Vagina (tissue), 2 donors: ENCODE data around the gene PRICKLE1. TPM values are rescaled to one million over a fixed set of nuclear protein-coding genes. Genes with fewer than 3 reads are reported as not detected.

Experiments
- DNase-seq, 2 donors: peaks; one replicate each; pipeline ENCODE4 v3.0.0-alpha.2; 2017; ENCODE audit errors: extremely low spot score in 2 of 2
- H3K27ac ChIP-seq: fragments of 200-600 bp; sonication (generic); one replicate; pipeline ENCODE4 v1.5.1; 2019
- H3K27me3 ChIP-seq: fragments of 200-600 bp; sonication (generic); one replicate; pipeline ENCODE4 v1.5.1; 2019
- H3K36me3 ChIP-seq, 2 donors: fragments of 200-600 bp; sonication (generic); one replicate each; pipeline ENCODE4 v1.5.1; 2017 to 2019
- H3K4me1 ChIP-seq: fragments of 200-600 bp; sonication (generic); one replicate; pipeline ENCODE4 v1.5.1; 2019
- H3K4me3 ChIP-seq, 2 donors: fragments of 200-600 bp; sonication (generic); 1 replicate in 1 of 2; 2 replicates in 1 of 2; pipeline ENCODE4 v1.5.1; 2016 to 2019
- H3K9me3 ChIP-seq: fragments of 200-600 bp; sonication (generic); one replicate; pipeline ENCODE4 v1.5.1; 2019
- POLR2A ChIP-seq, 2 donors: fragments of 450-650 bp; IDR thresholded peaks; one replicate each; pipeline ENCODE4 v1.6.1; 2017; ENCODE audit warnings: antibody characterized with exemption in 2 of 2, mild to moderate bottlenecking in 2 of 2, moderate library complexity in 2 of 2
- POLR2AphosphoS5 ChIP-seq, 2 donors: sonication (generic); formaldehyde crosslinking; IDR thresholded peaks; one replicate each; pipeline ENCODE4 v1.9.0; 2017; ENCODE audit warnings: antibody characterized with exemption in 2 of 2, mild to moderate bottlenecking in 2 of 2, low read depth in 1 of 2; ENCODE audit not compliant: insufficient read depth in 1 of 2
- intact Hi-C: fragments of 100-400 bp; cut with DNase I; formaldehyde crosslinking; loops from one replicate; pipeline ENCODE4 v1.15.1; 2023
- total RNA-seq: library from RNA; depleted of rRNA; stranded (reverse); fragments of >200 nt; gene quantifications from one replicate; pipeline ENCODE4 v1.2.3, GENCODE V29; 2016
- TF ChIP-seq, protein P1 (sequence below), 3 experiments: fragments of 450-650 bp in 2 of 3; fragments of 200-600 bp in 1 of 3; sonication (generic) in 1 of 3; IDR thresholded peaks; one replicate each; pipeline ENCODE4 v1.5.1; 2017 to 2019; ENCODE audit warnings: antibody characterized with exemption in 3 of 3, mild to moderate bottlenecking in 2 of 3, moderate library complexity in 2 of 3

Gene PRICKLE1
- total RNA-seq, 1 donor from 2014 or later = 25.3 TPM

GRCh38 chr12:42631513-42631912, 42.0 kb upstream of the PRICKLE1 start:
- no peaks in the 10 kb centered on the region for H3K9me3 ChIP-seq

DNA sequence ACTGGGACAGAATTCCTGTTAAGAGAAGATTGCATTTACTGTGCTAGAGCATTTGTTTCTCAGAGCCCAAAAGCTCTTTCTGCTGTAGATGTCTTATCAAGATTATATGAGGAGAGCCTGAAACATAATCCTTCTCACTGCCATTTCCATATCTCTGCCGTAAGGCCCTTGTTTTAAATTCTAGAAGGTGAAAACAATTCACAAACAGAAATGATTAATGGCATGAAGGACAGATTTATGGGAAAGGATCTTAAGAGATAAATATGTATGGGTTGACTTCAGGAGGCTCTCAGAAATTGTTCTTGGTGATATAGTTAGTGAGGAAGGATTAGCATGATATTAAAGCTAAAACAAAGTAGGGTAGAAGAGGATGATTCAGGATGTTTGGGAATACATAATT, 40.8 kb upstream of the PRICKLE1 start:
- no peaks in the 10 kb centered on the region for H3K9me3 ChIP-seq
- no peaks in the 10 kb centered on the region for H3K36me3 ChIP-seq
- no peak for DNase-seq
- H3K4me3 ChIP-seq = no peak overlapping the region
- no peaks in the 10 kb centered on the region for H3K4me1 ChIP-seq
- TF ChIP-seq POLR2A (IDR thresholded peaks at IDR 0.05) (no peak), POLR2AphosphoS5 (IDR thresholded peaks at IDR 0.05; ENCODE audit: insufficient read depth in 1 of 2, low read depth in 1 of 2) (no peak)
- TF ChIP-seq, protein P1, sequence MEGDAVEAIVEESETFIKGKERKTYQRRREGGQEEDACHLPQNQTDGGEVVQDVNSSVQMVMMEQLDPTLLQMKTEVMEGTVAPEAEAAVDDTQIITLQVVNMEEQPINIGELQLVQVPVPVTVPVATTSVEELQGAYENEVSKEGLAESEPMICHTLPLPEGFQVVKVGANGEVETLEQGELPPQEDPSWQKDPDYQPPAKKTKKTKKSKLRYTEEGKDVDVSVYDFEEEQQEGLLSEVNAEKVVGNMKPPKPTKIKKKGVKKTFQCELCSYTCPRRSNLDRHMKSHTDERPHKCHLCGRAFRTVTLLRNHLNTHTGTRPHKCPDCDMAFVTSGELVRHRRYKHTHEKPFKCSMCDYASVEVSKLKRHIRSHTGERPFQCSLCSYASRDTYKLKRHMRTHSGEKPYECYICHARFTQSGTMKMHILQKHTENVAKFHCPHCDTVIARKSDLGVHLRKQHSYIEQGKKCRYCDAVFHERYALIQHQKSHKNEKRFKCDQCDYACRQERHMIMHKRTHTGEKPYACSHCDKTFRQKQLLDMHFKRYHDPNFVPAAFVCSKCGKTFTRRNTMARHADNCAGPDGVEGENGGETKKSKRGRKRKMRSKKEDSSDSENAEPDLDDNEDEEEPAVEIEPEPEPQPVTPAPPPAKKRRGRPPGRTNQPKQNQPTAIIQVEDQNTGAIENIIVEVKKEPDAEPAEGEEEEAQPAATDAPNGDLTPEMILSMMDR (IDR thresholded peaks at IDR 0.05) = no peak
- no peaks in the 10 kb centered on the region for H3K27me3 ChIP-seq
- no peak overlapping the region for H3K27ac ChIP-seq
- intact Hi-C loops = no loop called here

More at GRCh38 chr12:42631513-42631912, 42.0 kb upstream of the PRICKLE1 start:
- TF ChIP-seq, protein P1 (IDR thresholded peaks at IDR 0.05) = no peak
- TF ChIP-seq POLR2AphosphoS5 (IDR thresholded peaks at IDR 0.05; ENCODE audit: insufficient read depth in 1 of 2, low read depth in 1 of 2) (no peak), POLR2A (IDR thresholded peaks at IDR 0.05) (no peak)
- no peak overlapping the region for H3K27ac ChIP-seq
- no peak for DNase-seq
- H3K4me3 ChIP-seq = no peak overlapping the region
- intact Hi-C loops = no loop called here
- H3K4me1 ChIP-seq = no peaks in the 10 kb centered on the region
- no peaks in the 10 kb centered on the region for H3K36me3 ChIP-seq
- H3K27me3 ChIP-seq = no peaks in the 10 kb centered on the region

- DNase-seq = no peak
- no peaks in the 10 kb centered on the region for H3K27me3 ChIP-seq
- no peak overlapping the region for H3K4me3 ChIP-seq
- intact Hi-C loops = no loop called here
- H3K27ac ChIP-seq = no peak overlapping the region
- H3K36me3 ChIP-seq = no peaks in the 10 kb centered on the region
- no peak for TF ChIP-seq POLR2AphosphoS5 (IDR thresholded peaks at IDR 0.05; ENCODE audit: insufficient read depth in 1 of 2, low read depth in 1 of 2)
- TF ChIP-seq, protein P1 (IDR thresholded peaks at IDR 0.05) = no peak
- no peaks in the 10 kb centered on the region for H3K4me1 ChIP-seq
- no peaks in the 10 kb centered on the region for H3K9me3 ChIP-seq
These were observed 37.6 kb upstream of the PRICKLE1 start for GRCh38 chr12:42627151-42627550.

DNA sequence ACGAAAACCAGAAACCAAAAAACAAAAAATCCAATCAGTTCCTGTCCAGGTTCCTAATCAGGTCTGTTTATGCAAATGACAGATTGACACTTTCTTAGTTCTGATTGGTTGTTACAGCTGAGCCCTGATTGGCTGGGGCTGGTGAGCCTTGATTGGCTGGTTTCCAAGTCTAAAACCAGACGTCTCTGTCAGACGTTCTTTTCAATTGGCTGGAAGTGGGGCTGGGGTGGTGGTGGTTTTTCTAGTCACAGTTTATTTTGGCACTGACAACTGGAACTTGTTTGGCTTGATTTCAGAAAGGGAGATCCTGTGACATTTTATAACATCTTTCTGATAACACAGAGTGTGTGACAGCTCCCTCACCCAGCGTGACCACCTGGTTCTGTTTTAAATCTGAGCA, 36.1 kb upstream of the PRICKLE1 start:
- H3K4me3 ChIP-seq = no peak overlapping the region
- H3K36me3 ChIP-seq = no peaks in the 10 kb centered on the region
- intact Hi-C loops = no loop called here
- H3K27ac ChIP-seq = no peak overlapping the region
- DNase-seq = no peak
- no peak for TF ChIP-seq POLR2AphosphoS5 (IDR thresholded peaks at IDR 0.05; ENCODE audit: insufficient read depth in 1 of 2, low read depth in 1 of 2)
- TF ChIP-seq POLR2A (IDR thresholded peaks at IDR 0.05) = no peak
- TF ChIP-seq, protein P1 (IDR thresholded peaks at IDR 0.05) = no peak
- H3K27me3 ChIP-seq = no peaks in the 10 kb centered on the region
- no peaks in the 10 kb centered on the region for H3K4me1 ChIP-seq
- H3K9me3 ChIP-seq = no peaks in the 10 kb centered on the region

DNA sequence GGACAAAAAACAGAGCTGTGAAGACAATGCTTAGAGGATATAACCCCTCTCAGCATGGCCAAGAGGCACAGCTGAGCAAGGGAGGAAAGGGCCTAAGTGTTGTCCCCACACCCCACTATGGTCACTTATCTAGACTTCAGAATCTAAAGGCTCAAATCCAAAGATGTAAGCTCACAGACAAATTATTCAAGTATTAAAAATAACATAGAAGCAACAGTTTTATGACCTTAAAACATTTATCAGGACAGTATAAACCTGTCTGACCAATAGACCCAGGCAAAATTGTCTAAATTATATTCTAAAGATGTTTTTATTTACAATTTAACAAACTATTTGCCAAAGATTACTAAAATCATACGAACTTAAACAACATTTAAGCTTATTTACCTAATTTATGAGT, 28.1 kb upstream of the PRICKLE1 start:
- no peak for TF ChIP-seq POLR2A (IDR thresholded peaks at IDR 0.05)
- TF ChIP-seq, protein P1 (IDR thresholded peaks at IDR 0.05) = no peak
- TF ChIP-seq POLR2AphosphoS5 (IDR thresholded peaks at IDR 0.05; ENCODE audit: insufficient read depth in 1 of 2, low read depth in 1 of 2) = no peak
- Histone ChIP-seq H3K9me3 (peaks cover 3% of the 10 kb centered on the region), H3K27me3 (no peaks in the 10 kb centered on the region), H3K27ac (no peak overlapping the region), H3K4me3 (no peak overlapping the region), H3K36me3 (no peaks in the 10 kb centered on the region), H3K4me1 (no peaks in the 10 kb centered on the region)
- intact Hi-C loops = no loop called here
- no peak for DNase-seq
